Ectodermal cell (in vitro differentiated cells): ENCODE data around the gene NOXA1.

Experiments used
- H3K27ac ChIP-seq: 2 replicates; pipeline ENCODE4 v1.7.0; 2013; ENCODE audit warnings: mild to moderate bottlenecking, low read depth, low read length; ENCODE audit not compliant: insufficient read depth, poor library complexity, severe bottlenecking
- H3K27me3 ChIP-seq: 2 replicates; pipeline ENCODE4 v1.7.0; 2013; ENCODE audit warnings: mild to moderate bottlenecking, low read length; ENCODE audit not compliant: insufficient read depth, control insufficient read depth, poor library complexity, severe bottlenecking
- H3K36me3 ChIP-seq: one replicate; pipeline ENCODE4 v1.7.0; 2013; ENCODE audit warnings: low read length; ENCODE audit not compliant: control insufficient read depth, insufficient read depth
- H3K4me1 ChIP-seq: one replicate; pipeline ENCODE4 v1.7.0; 2013; ENCODE audit warnings: low read length; ENCODE audit not compliant: control insufficient read depth, insufficient read depth
- H3K4me3 ChIP-seq: 2 replicates; pipeline ENCODE4 v1.7.0; 2013; ENCODE audit warnings: low read depth, low read length, control low read depth; ENCODE audit not compliant: insufficient read depth
- H3K9me3 ChIP-seq: 2 replicates; pipeline ENCODE4 v1.7.0; 2013; ENCODE audit warnings: mild to moderate bottlenecking, low read length, moderate library complexity; ENCODE audit not compliant: control insufficient read depth
- WGBS, 2 experiments: methylation state at CpG; one replicate each; pipeline ENCODE4 v1.1.7; 2013; ENCODE audit warnings: missing lambda C conversion rate in 2 of 2; 5-methylcytosine and 5-hydroxymethylcytosine counted together

NOXA1 gene

GRCh38 chr9:137435381-137435891 lies 12.2 kb downstream of the NOXA1 start:
- no peak overlapping the region for H3K4me3 ChIP-seq
- H3K27ac ChIP-seq: no peak overlapping the region
- H3K27me3 ChIP-seq: no peaks in the 10 kb centered on the region
- peaks cover 5% of the 10 kb centered on the region for H3K4me1 ChIP-seq
- WGBS, 2 experiments: 89 to 91% methylated on average over 20 of the region's 20 CpGs
- H3K36me3 ChIP-seq: no peaks in the 10 kb centered on the region
- H3K9me3 ChIP-seq: no peaks in the 10 kb centered on the region

GRCh38 chr9:137435980-137436760 lies 13.0 kb downstream of the NOXA1 start:
- H3K4me3 ChIP-seq: no peak overlapping the region
- no peaks in the 10 kb centered on the region for H3K27me3 ChIP-seq
- no peak overlapping the region for H3K27ac ChIP-seq
- no peaks in the 10 kb centered on the region for H3K4me1 ChIP-seq
- no peaks in the 10 kb centered on the region for H3K36me3 ChIP-seq
- H3K9me3 ChIP-seq: no peaks in the 10 kb centered on the region
- 93% methylated on average over 42 of the region's 42 CpGs for WGBS, 2 experiments

GRCh38 chr9:137436761-137437600 lies 13.8 kb downstream of the NOXA1 start:
- WGBS, 2 experiments: 92 to 93% methylated on average over 24 of the region's 24 CpGs
- H3K4me1 ChIP-seq: no peaks in the 10 kb centered on the region
- H3K4me3 ChIP-seq: no peak overlapping the region
- no peaks in the 10 kb centered on the region for H3K9me3 ChIP-seq
- H3K27me3 ChIP-seq: peaks cover 7% of the 10 kb centered on the region
- H3K36me3 ChIP-seq: no peaks in the 10 kb centered on the region
- H3K27ac ChIP-seq: no peak overlapping the region

GRCh38 chr9:137437691-137438590 lies 14.7 kb downstream of the NOXA1 start:
- Histone ChIP-seq H3K9me3 (no peaks in the 10 kb centered on the region), H3K4me1 (peaks cover 3% of the 10 kb centered on the region), H3K27me3 (peaks cover 17% of the 10 kb centered on the region), H3K27ac (no peak overlapping the region), H3K36me3 (no peaks in the 10 kb centered on the region), H3K4me3 (no peak overlapping the region)
- WGBS, 2 experiments: 93% methylated on average over 40 of the region's 40 CpGs

- Histone ChIP-seq H3K9me3 (no peaks in the 10 kb centered on the region), H3K4me3 (no peak overlapping the region), H3K36me3 (no peaks in the 10 kb centered on the region), H3K27me3 (peaks cover 18% of the 10 kb centered on the region), H3K4me1 (peaks cover 3% of the 10 kb centered on the region), H3K27ac (no peak overlapping the region)
- WGBS, 2 experiments: 92 to 95% methylated on average over 22 of the region's 22 CpGs
Observed at GRCh38 chr9:137438591-137439157, 15.5 kb downstream of the NOXA1 start.

- WGBS, 2 experiments: 89 to 90% methylated on average over 18 of the region's 18 CpGs
- H3K9me3 ChIP-seq: no peaks in the 10 kb centered on the region
Observed at GRCh38 chr9:137439158-137439714, 16.0 kb downstream of the NOXA1 start.

GRCh38 chr9:137441289-137441934 lies 18.2 kb downstream of the NOXA1 start, which contains the start of gene ENTPD8:
Gene ENTPD8, minus strand, starts transcription at chr9:137441357. Its CDS starts 3,072 bp downstream, at chr9:137438285.
- H3K9me3 ChIP-seq: no peaks in the 10 kb centered on the region
- H3K4me1 ChIP-seq: peaks cover 3% of the 10 kb centered on the region
- H3K27ac ChIP-seq: no peak within 1 kb of the TSS
- 1% methylated on average over 52 to 62 of the region's 62 CpGs for WGBS, 2 experiments
- H3K36me3 ChIP-seq: no peaks in the 10 kb centered on the region
- H3K4me3 ChIP-seq: peak within 1 kb of the TSS; percentile 31
- H3K27me3 ChIP-seq: peaks cover 18% of the 10 kb centered on the region

More at GRCh38 chr9:137439158-137439714, 16.0 kb downstream of the NOXA1 start:
- Histone ChIP-seq H3K27me3 (peaks cover 18% of the 10 kb centered on the region), H3K4me3 (no peak overlapping the region), H3K27ac (no peak overlapping the region), H3K36me3 (no peaks in the 10 kb centered on the region), H3K4me1 (peaks cover 3% of the 10 kb centered on the region)

- H3K4me1 ChIP-seq: peaks cover 3% of the 10 kb centered on the region
- WGBS, 2 experiments: 14 to 16% methylated on average over 5 to 7 of the region's 7 CpGs
- no peak overlapping the region for H3K4me3 ChIP-seq
- no peak overlapping the region for H3K27ac ChIP-seq
- no peaks in the 10 kb centered on the region for H3K9me3 ChIP-seq
- peaks cover 18% of the 10 kb centered on the region for H3K27me3 ChIP-seq
- H3K36me3 ChIP-seq: no peaks in the 10 kb centered on the region
Observed at GRCh38 chr9:137441935-137442321, 18.7 kb downstream of the NOXA1 start.
